ENCODE results near the gene PGM2L1. TPM values are rescaled to one million over a fixed set of nuclear protein-coding genes. Genes with fewer than 3 reads are reported as not detected.
"Not testable (repeated sequence)": the region's sequence is repeated elsewhere in the genome, so short reads cannot be mapped to it uniquely, and the experiment has no call there.

PGM2L1 gene
- total RNA-seq, 1 donor from 2014 or later, result 8.4 TPM

GRCh38 chr11:74370123-74370522 is 28.1 kb downstream of the PGM2L1 start:
- peaks cover 9 to 11% of the 10 kb centered on the region in 2 donors for H3K36me3 ChIP-seq
- no peak for DNase-seq (ENCODE audit: low spot score in 2 of 2)
- H3K9me3 ChIP-seq, result no peaks in the 10 kb centered on the region
- TF ChIP-seq, protein P1, sequence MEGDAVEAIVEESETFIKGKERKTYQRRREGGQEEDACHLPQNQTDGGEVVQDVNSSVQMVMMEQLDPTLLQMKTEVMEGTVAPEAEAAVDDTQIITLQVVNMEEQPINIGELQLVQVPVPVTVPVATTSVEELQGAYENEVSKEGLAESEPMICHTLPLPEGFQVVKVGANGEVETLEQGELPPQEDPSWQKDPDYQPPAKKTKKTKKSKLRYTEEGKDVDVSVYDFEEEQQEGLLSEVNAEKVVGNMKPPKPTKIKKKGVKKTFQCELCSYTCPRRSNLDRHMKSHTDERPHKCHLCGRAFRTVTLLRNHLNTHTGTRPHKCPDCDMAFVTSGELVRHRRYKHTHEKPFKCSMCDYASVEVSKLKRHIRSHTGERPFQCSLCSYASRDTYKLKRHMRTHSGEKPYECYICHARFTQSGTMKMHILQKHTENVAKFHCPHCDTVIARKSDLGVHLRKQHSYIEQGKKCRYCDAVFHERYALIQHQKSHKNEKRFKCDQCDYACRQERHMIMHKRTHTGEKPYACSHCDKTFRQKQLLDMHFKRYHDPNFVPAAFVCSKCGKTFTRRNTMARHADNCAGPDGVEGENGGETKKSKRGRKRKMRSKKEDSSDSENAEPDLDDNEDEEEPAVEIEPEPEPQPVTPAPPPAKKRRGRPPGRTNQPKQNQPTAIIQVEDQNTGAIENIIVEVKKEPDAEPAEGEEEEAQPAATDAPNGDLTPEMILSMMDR (IDR thresholded peaks at IDR 0.05), result no peak
- H3K4me3 ChIP-seq, result no peak overlapping the region
- intact Hi-C loops (cut with DNase I), result no loop called here
- H3K27me3 ChIP-seq, result no peaks in the 10 kb centered on the region
- no peak overlapping the region for H3K27ac ChIP-seq
- no peaks in the 10 kb centered on the region for H3K4me1 ChIP-seq

- H3K9me3 ChIP-seq, result no peaks in the 10 kb centered on the region
- no peaks in the 10 kb centered on the region for H3K4me1 ChIP-seq
- no peaks in the 10 kb centered on the region for H3K27me3 ChIP-seq
- peaks cover 7 to 16% of the 10 kb centered on the region in 2 donors for H3K36me3 ChIP-seq
- H3K4me3 ChIP-seq, result no peak overlapping the region
- intact Hi-C loops (cut with DNase I), result no loop called here
- no peak overlapping the region for H3K27ac ChIP-seq
- DNase-seq (ENCODE audit: low spot score in 2 of 2), result no peak
- TF ChIP-seq, protein P1 (IDR thresholded peaks at IDR 0.05), result no peak
Observed at GRCh38 chr11:74367881-74368280, 30.4 kb downstream of the PGM2L1 start.

DNA sequence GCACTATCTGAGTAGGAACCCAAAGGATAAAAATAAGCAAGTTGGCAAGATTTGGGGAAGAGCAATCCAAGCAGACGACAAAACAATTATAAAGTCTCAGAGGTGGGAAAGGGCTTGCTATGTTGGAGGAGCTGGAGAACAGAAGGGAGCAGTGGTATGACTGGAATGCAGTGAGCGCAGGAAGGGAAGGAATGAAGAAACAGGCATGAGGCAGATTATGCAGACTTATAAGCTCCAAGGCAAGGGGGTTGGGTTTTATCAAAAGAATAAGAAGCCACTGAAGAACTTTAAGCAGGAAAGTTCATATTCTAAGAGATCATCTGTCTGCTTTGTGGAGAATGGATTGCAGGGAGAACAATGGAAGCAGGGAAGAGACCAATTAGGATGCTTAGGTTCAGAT is 31.7 kb downstream of the PGM2L1 start:
- Histone ChIP-seq H3K36me3 (peaks cover 7 to 18% of the 10 kb centered on the region in 2 donors), H3K27me3 (no peaks in the 10 kb centered on the region), H3K9me3 (no peaks in the 10 kb centered on the region), H3K27ac (no peak overlapping the region), H3K4me1 (no peaks in the 10 kb centered on the region), H3K4me3 (no peak overlapping the region)
- TF ChIP-seq, protein P1 (IDR thresholded peaks at IDR 0.05), result no peak
- intact Hi-C loops (cut with DNase I), result no loop called here
- no peak for DNase-seq (ENCODE audit: low spot score in 2 of 2)

- peaks cover 9 to 24% of the 10 kb centered on the region in 2 donors for H3K36me3 ChIP-seq
- H3K4me1 ChIP-seq; DNase-seq (ENCODE audit: low spot score in 2 of 2); H3K9me3 ChIP-seq; H3K27me3 ChIP-seq; H3K4me3 ChIP-seq; intact Hi-C loops (cut with DNase I); H3K27ac ChIP-seq: not testable (repeated sequence)
Observed at GRCh38 chr11:74365805-74366204, 32.4 kb downstream of the PGM2L1 start.

DNA sequence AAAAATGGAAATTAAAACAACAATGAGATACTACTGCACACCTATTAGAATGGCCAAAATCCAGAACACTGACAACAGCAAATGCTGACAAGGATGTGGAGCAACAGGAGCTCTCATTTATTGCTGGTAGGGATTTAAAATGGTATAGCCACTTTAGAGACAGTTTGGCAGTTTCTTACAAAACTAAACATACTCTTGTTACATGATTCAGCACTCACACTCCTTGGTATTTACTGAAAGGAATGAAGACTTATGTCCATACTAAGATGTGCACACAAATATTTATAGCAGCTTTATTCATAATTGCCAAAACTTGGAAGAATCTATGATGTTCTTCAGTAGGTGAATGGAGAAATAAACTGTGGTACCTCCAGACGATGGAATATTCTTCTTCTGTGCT is 40.8 kb downstream of the PGM2L1 start:
- no peak overlapping the region for H3K4me3 ChIP-seq
- H3K9me3 ChIP-seq, result no peaks in the 10 kb centered on the region
- no peak for DNase-seq (ENCODE audit: low spot score in 2 of 2)
- TF ChIP-seq, protein P1 (IDR thresholded peaks at IDR 0.05), result no peak
- no peak overlapping the region for H3K27ac ChIP-seq
- no peaks in the 10 kb centered on the region for H3K27me3 ChIP-seq
- peaks cover 0 to 2% of the 10 kb centered on the region in 2 donors for H3K4me1 ChIP-seq
- intact Hi-C loops (cut with DNase I), result no loop called here
- peaks cover 8 to 29% of the 10 kb centered on the region in 2 donors for H3K36me3 ChIP-seq

GRCh38 chr11:74355626-74356025 is 42.6 kb downstream of the PGM2L1 start:
- no peak for DNase-seq (ENCODE audit: low spot score in 2 of 2)
- peak overlapping the region in 1 of 2 donors; percentile 42 for H3K27ac ChIP-seq
- TF ChIP-seq, protein P1 (IDR thresholded peaks at IDR 0.05), result no peak

More at GRCh38 chr11:74355626-74356025, 42.6 kb downstream of the PGM2L1 start:
- intact Hi-C loops (cut with DNase I), result no loop called here
- Histone ChIP-seq H3K4me3 (no peak overlapping the region), H3K9me3 (no peaks in the 10 kb centered on the region), H3K36me3 (peaks cover 4 to 27% of the 10 kb centered on the region in 2 donors), H3K27me3 (no peaks in the 10 kb centered on the region), H3K4me1 (peaks cover 0 to 2% of the 10 kb centered on the region in 2 donors)

All from ascending aorta (tissue), 2 donors.